ELR (cell line): ENCODE results near the gene KRT6C.
"Not testable (repeated sequence)": the region's sequence is repeated elsewhere in the genome, so short reads cannot be mapped to it uniquely, and the experiment has no call there.

Experiments
- DNase-seq: peaks from one replicate; pipeline ENCODE4 v3.0.0-alpha.2; 2015; ENCODE audit warnings: low read depth

Gene KRT6C

DNA sequence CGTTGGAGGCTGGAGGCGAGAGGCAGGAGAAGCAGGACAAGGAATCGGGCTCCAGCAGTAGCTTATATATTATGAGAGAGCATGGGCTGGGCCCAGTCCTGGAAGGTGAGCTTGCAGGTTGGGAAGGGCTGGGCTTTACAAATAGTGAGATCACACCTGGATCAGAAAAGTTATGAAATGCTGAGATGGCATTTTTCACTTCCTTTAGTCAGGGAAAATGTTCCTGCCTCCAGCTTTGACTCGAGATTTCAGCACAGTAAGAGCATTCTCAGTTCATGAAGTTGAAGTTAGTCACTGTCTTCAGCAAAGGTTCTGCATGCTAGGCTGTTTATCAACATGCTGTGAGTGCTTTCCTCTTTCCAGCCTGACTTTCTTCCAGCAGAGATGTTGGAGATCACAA, at the start of gene KRT6C:
TSS of gene KRT6C (minus strand) at position 38 of the 400 bp plus-strand sequence. CDS start 68 bp downstream, outside the sequence.
- no peak for DNase-seq

DNA sequence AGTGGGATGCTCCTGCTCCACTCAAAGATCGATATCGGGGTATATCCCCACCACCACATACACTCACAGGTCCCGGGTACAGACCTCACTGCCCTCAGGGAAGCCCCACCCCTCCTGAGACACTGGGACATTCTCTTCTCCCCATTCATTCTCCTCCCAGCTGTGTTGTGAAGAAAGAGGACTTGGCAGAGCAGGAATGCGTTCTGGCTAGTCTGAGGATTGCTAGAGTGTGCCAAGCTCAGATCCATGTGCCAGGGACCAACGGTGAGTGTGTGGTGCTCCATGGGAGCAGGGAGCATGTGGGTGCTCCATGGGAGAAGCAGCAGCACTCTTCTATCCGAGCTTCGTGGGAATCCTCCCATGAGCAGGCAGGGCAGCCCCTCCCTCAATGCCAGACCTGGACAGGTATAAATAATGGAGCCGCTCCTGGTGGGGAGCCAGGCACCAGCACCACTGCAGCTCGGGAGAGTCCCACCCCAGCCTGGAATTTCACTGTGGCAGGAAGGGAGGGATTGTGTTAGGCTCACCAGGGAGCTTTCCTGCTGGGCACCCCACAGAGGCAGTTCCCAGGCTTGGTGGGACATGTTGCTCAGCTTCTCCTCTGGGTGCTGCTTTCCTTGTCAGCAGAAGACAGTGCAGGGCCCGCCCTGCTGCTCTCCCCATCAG, 48.9 kb upstream of the KRT6C start:
- peak; percentile 3 for DNase-seq

DNA sequence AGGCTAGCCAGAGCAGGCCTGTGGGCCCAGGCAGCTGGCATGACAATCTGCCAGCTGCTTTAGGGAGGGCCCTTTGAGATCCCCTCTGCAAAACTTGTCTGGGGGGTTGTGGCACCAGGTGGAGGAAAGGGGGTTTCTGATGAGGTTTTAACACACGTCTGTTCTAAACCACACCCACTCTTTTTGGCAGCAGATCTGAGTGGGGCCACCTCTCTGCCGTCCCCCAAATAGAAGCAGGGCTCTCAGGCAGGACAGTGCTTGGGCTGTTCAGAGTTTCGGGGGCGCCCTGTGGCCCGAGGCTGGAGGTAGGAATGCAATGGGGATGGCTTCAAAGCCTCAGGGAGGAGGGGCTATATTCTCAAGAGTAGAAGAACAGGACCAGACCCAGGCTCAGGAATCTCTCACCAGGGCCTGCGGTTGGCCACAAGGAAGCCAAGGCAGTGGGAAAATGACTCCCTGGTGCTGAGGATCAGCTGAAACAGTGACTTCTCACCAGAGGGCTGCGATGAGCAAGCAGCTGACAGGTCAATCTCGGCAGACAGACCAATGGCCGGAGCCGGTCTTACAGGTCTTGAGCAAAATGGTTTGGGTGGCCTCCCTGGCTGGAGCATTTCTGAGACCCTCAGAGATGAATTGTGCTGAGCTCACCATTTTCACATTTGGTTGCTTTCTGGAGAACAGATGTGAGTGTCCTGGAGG, 48.1 kb upstream of the KRT6C start:
- peak; percentile 66 for DNase-seq

DNA sequence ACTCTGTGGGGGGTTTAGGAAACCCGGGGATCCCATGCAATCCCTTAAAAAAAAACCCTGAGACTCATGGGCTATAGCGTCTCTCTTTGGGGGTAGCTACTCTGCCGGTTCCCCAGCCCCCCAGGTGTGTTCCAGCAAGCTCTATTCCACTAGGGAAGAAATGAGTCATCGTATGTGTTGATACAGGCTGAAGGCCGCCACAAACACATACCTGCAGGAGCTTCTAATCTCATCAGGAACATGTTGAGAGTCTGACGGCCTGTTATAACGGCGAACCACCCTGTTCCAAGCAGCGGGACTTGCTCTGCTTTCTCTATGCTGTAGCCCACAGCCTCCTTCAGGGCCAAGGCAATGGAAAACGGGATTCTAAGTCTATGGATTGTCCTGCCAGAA, 47.6 kb upstream of the KRT6C start:
- DNase-seq: peak; percentile 19

DNA sequence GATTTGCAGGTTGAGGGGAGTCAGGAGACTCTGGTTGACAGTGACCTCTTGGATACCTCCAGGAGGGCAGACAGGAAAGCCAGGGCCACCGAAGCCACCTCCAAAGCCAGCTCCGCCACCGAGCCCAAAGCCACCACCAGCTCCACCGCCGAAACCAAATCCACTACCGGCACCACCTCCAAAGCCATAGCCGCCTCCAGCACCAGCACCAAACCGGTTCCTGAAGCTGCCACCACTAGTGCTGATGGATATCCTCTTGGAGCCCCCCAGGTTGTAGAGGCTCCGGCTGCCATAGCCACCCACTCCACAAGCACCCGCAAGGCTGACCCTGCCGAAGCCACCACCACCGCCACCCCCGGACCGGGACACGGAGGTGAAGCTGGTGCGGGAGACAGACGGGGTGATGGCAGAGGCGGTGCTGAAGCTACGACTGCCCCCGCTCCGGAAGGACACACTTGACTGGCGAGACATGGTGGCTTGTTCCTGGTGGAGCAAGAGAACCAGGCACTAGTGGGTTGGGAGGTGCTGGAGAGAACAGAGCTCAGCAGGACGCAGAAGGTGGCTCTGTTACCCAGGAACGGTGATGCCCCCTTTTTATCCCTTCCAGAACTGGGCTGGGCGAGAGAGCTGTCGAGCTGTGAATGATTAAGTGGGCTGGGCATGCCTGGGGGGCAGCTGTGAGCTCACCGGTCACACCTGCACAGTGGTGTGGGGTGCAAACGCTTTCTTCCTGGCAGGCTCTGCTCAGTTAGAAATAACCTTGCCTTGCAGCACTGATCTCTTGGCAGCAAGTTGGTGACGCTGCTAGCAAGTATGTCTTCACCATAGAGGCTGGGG, 46.4 kb upstream of the KRT6C start, which contains the start of gene KRT5:
TSS of gene KRT5 (minus strand) at position 569 of the 837 bp plus-strand sequence. CDS start at position 471, 98 bp downstream.
- DNase-seq: no peak

DNA sequence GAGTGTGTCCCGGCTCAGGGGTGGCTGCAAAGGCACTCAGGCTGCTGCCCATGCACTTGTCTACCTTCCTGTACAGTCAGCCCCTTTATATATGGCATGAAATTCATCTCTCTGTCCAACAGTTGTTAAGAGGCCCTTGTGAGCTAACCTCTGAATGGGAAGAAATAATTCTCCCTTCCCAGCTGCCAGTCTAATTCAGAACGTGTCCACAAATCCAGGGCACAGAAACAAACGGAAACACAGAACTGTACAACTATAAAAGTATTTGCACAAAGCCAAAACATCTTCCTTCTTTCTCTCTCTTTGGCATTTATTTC, 45.7 kb upstream of the KRT6C start:
- DNase-seq: no peak

DNA sequence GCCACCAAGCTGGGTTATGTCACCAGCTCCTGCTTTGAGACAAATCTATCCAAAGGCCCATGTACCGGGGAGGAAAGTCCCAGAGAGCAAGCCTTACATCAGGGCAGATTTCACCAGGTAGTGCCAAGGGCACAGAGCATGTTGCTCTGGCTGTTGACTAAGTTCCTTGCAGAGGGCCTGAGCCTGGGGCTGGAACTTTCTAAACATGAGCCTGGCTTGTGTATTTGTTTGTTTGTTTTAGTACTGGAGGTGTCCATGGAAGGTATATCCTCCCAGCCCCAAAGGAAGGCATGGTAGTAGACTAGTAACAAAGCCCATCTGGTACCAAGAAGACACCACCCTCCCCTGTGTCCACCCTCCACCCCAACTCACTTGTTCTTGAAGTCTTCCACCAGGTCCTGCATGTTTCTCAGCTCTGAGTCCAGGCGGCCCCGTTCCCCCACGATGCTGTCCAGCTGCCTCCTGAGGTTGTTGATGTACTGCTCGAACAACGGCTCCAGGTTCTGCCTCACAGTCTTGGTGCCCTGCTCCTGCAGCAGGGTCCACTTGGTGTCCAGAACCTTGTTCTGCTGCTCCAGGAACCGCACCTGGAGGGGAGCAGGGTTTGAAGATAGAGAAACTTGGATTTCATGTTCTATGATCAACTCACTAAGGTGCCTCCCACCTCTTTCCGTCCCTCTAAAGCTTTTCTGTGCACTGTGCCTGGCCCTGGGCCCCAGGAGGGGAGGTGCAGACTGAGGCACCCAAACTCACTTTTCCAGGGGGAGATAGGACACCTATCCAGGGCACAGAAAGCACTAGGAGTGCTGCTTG, 45.2 kb upstream of the KRT6C start:
- no peak for DNase-seq

DNA sequence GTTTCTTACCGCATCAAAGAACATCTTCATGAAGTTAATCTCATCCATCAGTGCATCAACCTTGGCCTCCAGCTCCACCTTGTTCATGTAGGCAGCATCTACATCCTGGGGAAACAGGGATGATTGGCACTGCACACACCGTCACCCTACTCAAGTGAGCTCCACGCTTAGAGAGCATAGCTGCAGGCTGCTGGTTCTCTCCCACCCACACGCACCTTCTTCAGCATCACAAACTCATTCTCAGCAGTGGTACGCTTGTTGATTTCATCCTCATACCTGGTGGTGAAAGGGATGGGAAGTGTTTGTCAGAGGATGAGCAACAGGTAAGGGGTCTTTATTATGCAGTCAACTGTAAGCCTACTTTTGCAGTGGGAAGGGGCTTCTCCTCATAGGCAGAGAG, 44.3 kb upstream of the KRT6C start:
- no peak for DNase-seq

DNA sequence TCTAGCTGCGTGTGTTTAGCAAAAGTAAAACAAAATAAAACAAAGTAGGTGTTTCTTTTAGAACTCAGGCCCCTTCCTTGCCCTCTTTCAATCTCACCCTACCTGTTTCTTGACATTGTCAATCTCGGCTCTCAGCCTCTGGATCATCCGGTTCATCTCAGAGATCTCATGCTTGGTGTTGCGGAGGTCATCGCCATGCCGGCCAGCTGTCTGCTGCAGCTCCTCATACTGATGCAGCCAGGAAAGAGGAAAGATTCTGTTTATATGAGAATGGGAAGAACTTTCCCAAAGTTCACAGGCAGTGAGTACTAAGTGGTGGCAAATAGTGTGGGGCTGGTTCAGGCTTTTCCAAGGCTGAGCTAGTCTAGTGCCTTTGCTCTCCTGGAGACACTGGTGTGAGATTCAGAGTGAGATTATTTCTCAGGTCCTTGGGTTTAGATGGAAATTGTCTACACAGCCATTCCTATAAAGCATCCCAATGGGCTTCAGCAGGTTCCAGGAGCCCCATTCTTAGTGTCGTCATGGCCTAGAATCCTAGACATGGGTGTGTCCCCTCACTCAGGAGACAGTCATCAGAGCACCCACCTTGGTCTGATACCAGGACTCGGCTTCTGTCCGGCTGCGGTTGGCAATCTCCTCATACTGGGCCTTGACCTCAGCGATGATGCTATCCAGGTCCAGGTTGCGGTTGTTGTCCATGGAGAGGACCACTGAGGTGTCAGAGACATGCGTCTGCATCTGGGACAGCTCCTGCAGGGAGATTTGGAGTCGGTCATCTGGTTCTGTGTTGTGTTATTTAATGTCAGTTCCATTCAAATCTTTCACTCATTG, 43.6 kb upstream of the KRT6C start:
- DNase-seq: no peak

DNA sequence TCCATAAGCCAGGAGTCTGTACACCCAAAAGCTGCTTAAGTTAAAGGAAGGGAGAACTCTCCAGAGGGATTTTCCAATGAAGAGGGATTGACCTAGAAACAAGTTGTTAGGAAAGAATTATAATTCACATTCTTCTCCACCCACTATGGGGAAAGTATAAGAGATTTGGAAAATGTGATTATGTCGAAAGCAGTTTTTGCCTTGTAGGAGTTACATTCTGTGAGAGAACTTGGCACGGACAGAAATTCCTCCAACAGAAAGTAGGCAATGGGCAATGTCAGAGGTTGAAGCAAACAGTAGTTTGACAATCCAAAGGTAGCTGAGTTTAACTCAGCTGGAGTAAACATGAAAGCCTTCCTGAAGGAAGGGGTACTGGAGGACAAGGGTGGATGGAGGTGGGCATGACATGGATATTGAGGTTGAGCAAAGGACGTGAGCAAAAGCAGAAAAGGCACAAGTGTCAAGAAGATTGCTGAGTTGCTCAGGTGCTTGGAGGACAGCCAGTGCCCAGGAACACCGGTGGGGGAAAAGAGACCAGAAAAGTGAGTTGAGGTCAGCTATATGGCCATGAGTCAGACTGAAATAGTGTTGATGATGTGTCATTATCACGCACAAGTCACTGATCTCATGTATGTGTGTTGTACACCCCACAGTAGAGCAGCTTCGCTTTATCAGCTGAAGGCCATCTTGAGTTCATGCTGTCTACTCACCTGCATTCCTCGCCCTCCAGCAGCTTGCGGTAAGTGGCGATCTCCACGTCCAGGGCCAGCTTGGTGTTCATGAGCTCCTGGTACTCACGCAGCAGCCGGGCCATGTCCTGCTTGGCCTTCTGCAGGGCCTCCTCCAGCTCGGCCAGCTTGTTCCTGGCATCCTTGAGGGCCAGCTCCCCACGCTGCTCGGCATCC, 42.6 kb upstream of the KRT6C start:
- DNase-seq: no peak

DNA sequence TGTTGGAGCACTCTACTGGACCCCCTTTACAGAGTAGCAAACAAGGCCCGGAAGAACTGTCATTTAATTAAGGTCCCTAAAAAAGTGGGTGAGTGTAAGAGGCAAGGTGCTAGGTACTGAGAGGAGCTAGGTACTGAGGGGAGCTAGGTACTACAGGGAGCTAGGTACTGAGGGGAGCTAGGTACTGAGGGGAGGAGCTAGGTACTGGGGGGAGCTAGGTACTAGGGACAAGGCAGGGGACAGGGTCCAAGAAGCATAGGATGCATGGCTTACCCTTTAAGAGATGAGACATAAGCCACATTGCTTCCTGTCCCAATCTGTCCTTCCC, 41.7 kb upstream of the KRT6C start:
- DNase-seq: no peak

DNA sequence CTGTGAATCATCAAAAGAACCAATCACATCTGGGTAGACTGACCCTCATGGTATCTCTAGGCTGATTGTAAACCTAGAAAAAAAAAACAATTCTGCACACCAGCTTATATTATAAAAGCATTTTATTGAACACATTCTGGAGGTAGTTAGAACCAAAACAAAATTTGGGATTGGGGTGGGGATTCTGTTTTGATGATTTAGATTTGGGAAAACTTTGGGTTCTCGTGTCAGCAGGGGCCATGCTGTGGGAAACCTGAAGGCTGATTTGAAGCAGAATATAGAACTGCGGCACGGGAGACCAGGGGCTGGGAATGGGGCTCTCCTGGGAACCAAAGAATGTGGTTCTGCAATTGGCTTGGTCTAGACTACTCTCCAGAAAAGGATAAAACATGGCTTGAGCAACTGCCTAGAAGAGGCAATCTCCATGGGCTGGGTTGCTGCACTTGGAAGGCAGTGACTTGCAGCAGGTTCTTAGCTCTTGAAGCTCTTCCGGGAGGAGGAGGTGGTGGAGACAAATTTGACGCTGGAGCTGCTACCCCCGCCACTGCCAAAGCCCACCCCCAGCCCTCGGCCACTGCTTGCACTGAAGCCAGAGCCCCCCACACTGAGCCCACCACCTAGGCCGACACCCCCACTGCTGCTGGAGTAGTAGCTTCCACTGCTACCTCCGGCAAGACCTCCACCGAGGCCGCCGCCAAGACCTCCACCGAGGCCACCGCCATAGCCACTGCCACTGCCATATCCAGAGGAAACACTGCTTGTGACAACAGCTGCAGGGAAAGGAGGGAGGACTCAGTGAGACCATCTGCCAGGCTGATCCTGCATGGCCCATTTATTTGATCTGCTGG, 41.1 kb upstream of the KRT6C start:
- no peak for DNase-seq

DNA sequence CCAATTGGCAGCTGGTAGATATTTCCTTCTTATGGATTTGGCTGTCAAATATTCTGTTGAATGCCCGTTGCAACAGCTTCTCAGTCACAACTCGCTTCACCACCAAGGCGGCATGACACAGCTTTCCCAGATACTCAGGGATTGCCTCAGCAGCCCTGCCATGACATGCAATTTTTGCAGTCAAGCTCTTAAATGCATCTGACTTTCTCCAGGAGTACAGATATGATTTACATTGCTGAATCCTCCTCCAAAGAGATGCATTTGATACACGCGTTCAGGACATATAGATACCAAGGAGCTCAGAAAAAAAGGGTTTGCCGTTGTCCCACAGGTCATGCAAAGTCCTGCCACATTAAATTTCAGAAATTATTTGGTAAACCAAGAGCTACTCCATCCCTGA, 40.1 kb upstream of the KRT6C start:
- no peak for DNase-seq

DNA sequence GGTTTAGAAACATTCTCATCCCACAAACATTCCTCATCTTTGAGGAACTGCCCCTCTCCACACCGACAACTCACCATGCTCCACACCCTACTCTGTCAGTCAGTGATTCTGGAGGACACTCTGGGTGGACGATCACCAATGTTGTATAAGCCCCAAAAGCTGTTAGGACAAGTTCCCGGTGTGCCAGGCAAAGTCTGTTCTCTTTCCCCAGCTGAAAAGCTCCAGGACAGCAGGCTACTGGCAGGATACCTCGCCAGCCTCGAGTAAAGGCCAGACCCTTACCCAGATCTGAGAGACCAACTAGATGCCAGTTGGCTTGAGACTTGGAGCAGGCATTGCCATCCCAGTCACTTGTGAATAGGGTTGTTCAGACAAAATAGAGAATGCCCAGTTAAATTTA, 34.6 kb upstream of the KRT6C start:
- no peak for DNase-seq

DNA sequence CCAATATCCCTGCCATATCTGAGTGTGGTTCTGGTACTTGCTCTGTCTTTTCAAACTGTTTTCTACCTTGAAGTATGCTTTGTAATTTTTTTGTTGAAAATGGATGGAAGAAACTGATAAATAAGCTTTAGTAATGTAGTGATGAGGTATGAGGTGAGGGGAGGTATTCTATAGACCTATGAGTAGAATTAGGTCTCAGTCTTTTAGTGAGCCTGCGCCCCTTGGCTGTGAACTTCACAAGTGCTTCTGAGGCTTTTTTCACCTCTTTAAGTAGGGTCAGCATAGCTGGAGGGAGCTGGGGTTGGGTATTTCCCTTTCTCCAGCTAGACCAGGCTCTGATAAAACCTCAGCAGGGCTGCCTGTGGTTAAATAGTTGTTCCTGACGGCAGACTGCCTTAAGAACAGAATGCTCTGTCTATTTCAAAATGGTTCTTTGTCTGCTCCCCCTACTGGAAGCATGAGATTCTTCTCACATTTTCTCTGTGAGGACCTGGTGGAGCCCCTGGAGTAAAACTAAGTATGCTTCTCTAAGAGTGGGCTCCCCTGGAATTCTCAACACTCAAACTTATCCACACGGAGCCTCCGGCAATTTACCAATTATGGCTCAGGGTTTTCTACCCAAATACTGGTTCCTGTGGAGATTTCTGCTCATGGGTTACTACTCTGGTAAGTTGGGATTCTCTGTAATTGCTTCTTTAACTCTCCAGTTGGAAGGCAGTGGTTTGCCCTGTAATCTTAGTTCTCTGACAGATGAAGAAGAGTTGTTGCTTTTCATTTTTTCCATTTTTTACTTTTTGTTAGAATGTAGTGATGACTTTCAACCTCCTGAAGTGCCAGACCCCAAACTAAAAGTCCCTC, 33.5 kb upstream of the KRT6C start:
- peak; percentile 68 for DNase-seq

DNA sequence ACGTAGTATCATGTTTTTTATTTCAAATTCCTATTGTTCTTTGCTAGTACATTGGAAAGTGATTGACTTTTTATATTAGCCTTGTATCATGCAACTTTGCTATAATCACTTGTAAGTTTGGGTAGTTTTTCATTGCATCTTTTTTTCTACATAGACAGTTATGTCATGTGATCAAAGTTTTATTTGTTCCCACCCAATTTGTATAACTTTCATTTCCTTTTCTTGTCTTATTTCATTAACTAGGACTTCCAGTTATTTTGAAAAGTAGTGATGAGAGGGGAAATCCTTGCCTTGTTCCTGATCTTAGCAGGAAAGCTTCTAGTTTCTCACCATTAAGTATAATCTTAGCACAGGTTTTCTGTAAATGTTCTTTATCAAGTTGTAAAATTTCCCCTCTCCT, 29.3 kb upstream of the KRT6C start:
- DNase-seq: no peak

DNA sequence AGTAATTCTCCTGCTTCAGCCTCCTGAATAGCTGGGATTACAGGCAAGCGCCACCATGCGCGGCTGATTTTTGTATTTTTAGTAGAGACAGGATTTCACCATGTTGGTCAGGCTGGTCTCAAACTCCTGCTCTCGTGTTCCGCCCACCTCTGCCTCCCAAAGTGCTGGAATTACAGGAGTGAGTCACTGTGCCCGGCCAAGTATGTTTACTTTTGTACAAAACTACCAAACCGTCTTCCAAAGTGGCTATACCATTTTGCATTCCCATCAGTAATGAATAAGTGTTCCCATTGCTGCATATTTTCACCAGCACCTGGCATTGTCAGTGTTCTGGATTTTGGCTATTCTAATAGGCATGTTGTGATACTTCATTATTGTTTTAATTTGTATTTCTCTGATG, 27.9 kb upstream of the KRT6C start:
- DNase-seq: no peak

DNA sequence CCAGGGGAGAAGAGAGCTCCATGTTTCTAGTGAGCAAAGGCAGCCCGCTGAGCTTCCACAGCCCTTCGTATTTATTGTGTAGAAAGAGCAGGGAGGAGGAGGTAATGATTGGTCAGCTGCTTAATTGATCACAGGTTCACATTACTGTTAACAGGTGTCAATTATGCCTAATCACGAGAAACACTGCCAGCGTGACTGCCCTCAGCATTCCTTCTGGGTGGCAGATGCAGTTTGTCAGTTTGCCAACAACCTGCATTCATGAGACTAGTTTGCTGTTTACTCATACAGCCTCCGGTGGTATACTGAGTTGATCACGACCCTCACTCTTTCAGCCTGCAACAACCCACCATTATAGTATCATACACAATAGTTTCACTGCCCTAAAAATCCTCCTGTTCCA, 27.0 kb upstream of the KRT6C start:
- DNase-seq: not testable (repeated sequence)
